Choroid plexus epithelial cell (primary cell): Measurements from ENCODE around the gene MAN1A1.

Experiments
- DNase-seq: peaks from one replicate; pipeline ENCODE4 v3.0.0-alpha.2; 2010; ENCODE audit warnings: low read depth
- H3K4me3 ChIP-seq: 2 replicates; pipeline ENCODE4 v1.5.1; 2011; ENCODE audit warnings: low read depth, mild to moderate bottlenecking, control low read depth, low read length, moderate library complexity
- CTCF ChIP-seq: conservative IDR thresholded peaks from 2 replicates; pipeline ENCODE4 v1.5.1; 2011; ENCODE audit warnings: low read depth, mild to moderate bottlenecking, control low read depth, inconsistent platforms, low read length, moderate library complexity

The MAN1A1 gene

DNA sequence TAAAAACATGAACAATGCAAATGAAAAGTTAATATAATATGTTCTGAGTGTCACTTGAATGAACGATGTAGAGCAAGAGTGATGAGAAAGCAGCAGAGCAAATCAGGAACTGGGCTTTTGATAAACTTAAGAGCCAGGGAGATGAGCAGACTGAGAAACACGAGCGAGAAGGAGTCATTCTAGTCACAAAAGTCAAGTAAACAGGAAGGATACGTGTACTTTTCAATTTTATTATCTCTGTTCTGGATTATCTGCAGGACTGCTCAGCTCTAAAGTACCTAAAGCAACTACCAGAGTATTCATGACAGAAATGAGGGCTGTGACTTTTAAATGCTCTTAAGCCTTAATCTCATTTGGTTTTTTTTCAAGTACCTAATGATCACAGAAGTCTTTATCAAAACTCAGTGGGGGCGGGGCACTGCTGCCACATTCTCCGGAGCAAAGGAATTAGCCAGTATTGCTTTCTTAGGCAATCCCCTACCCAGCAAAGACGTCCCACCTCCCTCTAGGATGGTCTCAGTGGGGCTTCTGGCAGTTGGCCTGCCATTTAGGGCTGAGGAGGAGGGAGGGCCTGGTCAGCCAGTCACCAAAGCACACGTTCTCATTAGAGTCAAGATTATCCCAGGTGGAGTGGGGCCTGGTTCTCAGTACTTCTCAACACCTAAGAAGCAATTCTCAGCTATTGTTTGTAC lies 8.6 kb downstream of the MAN1A1 start:
- no peak overlapping the region for H3K4me3 ChIP-seq
- no peak for TF ChIP-seq CTCF
- DNase-seq, result peak; percentile 40

DNA sequence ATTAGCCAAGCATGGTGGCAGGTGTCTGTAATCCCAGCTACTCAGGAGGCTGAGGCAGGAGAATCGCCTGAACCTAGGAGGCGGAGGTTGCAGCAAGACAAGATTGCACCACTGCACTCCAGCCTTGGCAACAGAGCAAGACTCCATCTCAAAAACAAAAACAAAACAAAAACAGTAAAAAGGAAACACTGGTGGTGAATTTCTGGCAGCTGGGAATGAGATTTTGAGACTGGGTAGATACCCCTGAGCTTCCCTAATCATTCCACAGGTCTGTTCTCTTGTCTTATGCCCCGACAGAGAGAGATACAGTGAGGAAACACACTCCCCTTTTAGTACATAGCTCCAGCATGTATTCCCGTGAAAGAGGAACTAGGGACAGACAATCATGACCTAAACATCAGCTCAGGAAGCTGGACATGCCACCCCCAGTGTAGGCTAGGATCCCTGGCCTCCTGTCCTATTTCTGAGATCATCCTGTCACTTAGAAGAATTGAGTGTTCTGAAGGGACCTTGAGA lies 9.6 kb downstream of the MAN1A1 start:
- TF ChIP-seq CTCF, result no peak
- H3K4me3 ChIP-seq, result no peak overlapping the region
- no peak for DNase-seq

DNA sequence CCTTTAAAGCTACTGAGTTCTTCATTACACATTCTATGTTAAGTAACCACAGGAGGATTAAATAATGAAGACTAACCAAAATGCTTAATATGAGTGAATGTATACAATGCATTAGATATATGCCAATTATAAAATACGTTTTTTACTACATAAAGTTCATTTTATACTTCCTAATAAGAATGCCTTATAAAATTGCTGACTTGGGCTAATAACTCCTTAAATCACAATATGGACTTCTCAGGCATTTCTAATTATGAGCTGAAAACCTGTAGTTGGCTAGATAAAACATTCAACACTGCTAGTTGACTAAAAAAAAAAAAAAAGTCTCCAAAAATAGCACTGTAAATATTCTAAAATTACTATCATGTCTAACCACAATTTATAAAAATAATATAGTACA lies 11.8 kb downstream of the MAN1A1 start:
- DNase-seq, result no peak
- no peak overlapping the region for H3K4me3 ChIP-seq
- TF ChIP-seq CTCF, result no peak

DNA sequence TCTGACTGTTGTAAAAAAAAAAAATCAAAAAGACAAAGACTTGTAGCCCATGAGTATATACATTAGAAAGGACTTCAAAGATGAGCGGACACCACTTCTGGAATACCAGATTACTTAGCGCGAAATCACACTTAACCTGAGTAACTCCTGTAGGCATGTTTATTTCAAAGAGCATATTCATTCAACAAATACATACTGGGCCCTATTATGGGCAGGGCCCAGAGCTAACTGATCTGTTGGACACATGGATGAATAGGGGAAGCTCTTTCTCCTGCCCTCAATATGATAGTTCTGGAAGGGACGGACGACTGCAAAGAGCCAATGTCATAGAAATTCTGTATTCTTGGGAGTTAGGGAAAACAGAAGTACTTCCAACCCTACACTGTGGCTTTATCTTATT lies 12.3 kb downstream of the MAN1A1 start:
- TF ChIP-seq CTCF, result no peak
- no peak for DNase-seq
- H3K4me3 ChIP-seq, result no peak overlapping the region

DNA sequence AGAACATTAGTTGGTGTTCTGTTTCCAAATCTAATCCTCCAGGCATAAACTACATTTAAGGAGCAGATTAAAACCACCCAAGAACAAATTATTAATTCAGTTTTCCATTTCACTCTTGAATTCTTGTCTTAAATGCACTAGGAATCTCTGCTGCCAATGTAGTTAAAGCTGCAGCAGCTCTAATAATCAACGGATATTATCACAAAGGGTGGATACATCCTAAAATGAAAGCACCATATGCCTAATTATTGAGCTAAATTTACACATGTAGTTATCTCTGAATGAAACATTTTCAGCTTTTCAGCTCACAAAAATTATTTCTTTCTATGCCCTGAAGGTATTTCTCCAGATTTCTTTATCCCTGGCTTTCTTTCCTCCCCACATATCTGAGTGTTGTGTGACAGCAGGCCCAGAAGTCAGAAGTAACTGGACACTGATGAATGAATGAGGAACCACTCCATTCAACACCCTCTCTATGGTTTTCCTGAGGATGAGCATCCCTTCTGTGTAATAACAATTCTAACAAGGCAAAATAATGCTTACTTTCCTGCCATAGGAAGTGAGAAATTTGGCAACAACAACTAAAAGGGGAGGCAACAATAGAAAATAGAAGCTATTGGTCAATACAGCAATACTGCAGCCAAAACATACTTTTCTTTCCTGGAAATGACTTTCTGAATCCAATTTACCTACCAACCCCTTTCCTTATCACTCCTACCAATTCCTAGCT lies 14.9 kb downstream of the MAN1A1 start:
- H3K4me3 ChIP-seq, result no peak overlapping the region
- peak; percentile 15 for DNase-seq
- no peak for TF ChIP-seq CTCF

- peak; percentile 42 for DNase-seq
- no peak overlapping the region for H3K4me3 ChIP-seq
- peak; percentile 47 for TF ChIP-seq CTCF
Observed at GRCh38 chr6:119333707-119334295, 15.8 kb downstream of the MAN1A1 start.
